HG02870 (cell line): ENCODE measurements around the gene ZC3H7B.

ENCODE experiments used
- ATAC-seq: cut with Tn5 transposase; IDR thresholded peaks from one replicate; pipeline ENCODE4 v1.9.1; 2021; ENCODE audit warnings: mild to moderate bottlenecking, moderate library complexity; ENCODE audit not compliant: unreplicated experiment

ZC3H7B gene

GRCh38 chr22:41352058-41352457, 50.7 kb downstream of the ZC3H7B start:
- no peak for ATAC-seq

DNA sequence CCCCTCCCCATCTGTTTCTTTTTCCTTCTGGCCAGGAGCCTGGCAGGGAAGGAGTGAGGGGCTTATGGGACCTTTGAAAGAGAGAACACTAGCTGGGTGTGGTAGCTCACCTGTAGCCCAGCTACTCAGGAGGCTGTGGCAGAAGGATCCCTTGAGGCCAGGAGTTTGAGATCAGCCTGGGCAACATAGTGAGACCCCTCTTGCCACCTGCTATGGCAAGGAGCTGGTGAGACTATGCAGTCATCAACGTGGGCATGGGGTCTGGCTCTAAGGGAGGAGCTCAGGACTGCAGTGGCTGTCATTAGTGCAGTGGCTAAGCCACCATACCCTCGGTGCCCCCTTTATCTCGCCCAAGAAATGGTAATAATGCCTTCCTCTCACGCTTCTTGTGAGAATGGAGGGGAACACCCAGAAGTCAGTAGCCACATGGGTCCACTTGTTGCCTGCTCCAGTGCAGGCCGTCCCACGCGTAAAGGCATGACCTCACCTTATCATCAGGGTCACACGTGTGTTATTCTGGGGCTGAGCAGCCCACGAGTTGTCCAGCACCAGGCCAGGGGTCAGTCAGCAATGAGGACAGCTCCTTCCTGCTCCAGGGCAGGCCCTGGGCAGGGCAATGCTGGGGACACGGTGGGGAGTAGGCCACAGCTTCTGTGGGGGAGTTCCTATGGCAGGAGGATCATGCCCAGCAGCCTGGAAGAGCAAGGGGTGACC, 52.7 kb downstream of the ZC3H7B start:
- no peak for ATAC-seq

DNA sequence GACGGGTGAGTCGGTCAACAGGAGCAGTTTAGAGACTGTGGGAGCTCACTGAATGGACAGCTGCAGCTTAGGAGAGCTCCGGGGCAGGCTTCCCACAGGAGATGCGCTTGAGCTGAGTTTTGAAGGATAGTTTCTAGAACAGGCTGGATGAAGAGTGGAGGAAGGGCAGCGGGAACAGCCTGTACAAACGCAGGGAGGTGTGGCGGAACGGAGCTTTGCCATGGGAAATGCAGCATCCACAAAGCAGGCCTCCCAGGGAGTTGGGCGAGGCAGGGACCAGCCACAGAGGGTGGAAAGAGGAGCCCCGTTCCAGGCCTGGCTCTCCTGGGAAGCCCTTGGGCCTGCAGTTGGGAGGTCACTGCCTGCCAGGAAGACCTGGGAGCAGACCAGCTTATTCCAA, 53.7 kb downstream of the ZC3H7B start:
- ATAC-seq: no peak

- no peak for ATAC-seq
These were observed 54.6 kb downstream of the ZC3H7B start for GRCh38 chr22:41355895-41356294.

DNA sequence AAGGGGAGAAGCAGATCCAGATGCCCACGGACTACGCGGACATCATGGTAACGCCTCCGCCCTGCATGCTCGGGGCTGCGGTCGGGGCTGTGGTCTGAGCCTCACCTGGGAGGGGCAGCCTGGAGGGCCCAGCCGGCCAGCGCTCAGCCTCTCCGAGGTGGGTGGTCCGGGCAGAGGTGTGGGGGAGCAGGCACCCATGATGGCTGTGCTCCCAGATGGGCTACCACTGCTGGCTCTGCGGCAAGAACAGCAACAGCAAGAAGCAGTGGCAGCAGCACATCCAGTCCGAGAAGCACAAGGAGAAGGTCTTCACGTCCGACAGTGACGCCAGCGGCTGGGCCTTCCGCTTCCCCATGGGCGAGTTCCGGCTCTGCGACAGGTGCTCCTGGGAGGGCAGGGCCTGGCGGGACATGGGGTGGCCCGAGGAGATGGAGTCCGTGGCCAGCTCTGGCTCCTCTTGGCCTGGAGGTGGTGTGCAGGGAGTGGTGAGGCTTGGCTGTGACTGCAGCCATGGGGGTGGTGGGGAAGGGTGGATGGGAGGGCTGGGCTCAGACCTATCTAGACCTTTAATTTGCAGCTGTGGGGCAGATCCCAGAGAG, 55.2 kb downstream of the ZC3H7B start:
- ATAC-seq: no peak

GRCh38 chr22:41357191-41357590, 55.9 kb downstream of the ZC3H7B start:
- ATAC-seq: no peak

DNA sequence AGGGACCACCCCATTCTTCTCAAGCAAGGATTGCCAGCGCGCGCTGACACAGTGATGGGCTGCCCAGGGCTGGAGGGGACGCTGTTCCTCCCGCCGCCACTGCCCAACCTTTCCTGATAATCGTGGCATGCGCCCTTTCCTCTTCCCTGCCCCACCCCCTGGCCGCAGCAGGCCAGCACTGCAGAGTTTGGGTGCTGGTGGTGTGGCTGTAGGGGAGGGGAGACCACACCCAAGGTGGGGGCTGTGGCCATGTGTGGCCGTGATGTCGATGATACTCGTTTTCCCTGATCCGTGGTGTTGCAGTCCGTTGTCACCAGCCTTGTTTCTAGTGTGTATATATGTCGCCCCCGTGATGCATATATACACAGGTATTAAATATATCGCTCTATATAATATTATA, 57.6 kb downstream of the ZC3H7B start:
- ATAC-seq: no peak

DNA sequence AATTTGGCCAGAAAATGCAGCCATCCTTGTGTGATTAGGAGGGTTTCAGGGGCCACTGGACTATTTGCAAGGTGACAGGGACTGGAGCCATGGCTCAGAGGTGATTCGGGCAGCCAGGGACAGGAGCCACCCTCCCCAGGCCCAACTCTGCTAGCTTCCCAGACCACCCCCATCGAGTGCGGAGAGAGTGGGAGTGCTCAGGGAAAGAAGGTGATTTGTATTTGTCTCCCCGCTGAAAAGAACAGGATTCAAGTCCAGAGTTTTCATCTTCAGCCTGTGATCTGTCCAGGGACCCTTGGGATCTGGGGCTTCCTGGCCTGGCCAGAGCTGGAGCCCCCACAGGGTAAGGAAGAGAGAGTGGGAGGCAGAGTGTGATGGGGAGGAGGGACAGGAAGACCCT, 58.1 kb downstream of the ZC3H7B start:
- ATAC-seq: no peak

DNA sequence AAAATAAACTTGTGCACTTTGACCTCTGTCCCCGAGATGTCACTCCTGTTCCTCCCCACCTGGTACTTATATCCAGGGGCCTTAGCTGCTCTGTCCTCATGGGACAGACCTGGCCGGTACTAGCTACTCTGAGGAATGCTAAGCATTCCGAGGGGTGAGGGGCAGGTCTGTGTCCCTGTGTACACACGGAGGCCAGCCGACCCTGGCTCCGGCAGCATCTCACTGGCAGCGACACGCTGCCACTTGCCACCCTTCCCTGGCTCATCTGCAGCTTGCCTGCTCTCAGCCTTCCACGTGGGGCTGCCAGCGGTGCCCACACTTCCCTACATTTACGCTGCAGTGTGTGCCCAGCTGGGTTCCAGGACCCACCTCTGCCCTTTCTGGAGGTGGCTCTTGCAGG, 58.8 kb downstream of the ZC3H7B start:
- ATAC-seq: no peak

- ATAC-seq: no peak
These were observed 60.5 kb downstream of the ZC3H7B start for GRCh38 chr22:41361716-41362310.

DNA sequence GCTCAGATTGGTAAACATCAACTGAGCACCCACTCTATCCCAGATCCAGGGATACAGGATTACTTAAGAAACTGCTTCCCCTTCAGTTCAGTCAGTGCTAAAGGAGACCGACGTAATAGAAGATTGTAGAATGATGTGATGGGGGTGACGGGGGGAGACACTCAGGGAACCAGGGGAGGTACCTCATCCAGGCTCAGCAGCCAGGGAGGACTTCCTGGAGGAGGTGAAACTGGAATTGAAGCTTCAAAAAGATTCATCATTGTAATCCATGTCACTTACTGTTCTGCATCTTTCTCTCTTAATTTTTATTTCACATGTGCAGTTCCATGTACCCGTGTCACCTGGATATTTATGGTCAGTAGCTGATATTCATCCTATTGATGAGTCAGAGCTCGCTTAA, 61.3 kb downstream of the ZC3H7B start:
- ATAC-seq: no peak

DNA sequence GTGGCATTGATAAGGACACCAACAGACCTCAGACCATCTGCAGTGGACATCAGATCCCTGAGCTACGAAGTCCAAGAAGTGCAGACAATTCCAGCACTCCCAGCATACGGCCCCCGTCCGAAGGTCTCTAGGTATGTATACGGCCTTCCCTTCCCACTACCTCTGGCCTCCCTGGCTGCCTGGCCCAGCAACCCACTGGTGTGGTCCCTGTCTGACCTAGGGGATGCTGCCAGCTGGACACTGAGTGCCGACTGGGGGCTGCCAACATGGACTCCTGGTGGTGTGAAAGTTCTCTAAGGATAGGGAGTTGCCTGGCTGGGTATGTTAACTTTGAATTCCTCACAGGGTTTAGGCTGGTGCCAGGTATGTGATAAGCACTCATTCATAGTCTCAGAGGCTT, 62.9 kb downstream of the ZC3H7B start:
- ATAC-seq: no peak

DNA sequence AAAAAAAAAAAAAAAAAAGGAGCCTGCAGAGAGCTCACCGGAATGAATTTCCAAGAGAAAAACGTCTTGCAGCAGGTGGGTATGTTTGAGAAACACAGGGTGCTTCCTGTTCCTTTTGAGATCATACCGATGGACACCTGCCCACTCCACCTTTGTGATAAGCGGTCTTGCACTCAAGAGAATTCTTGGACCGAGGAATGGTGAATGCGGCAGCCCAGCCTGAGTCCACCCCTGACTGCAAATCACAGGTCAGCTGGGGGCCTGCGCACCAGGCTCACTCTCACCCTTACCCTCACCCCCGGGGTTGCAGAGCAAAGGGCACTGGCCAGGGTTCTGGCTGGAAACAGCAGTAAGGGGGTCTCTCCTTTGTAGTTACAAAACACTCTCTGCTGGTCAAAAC, 63.6 kb downstream of the ZC3H7B start:
- ATAC-seq: no peak

DNA sequence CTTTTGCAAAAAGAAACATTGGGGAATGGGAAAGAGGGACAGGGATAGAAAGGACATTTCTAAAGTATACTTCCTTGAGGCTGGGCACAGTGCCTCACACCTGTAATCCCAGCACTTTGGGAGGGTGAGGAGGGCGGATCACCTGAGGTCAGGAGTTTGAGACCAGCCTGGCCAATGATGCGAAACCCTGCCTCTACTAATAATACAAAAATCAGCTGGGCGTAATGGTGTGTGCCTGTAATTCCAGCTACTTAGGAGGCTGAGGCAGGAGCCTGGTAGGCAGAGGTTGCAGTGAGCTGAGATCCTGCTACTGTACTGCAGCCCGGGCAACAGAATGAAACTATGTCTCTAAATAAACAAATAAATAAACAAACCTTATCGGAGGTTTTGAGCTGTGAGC, 64.1 kb downstream of the ZC3H7B start:
- no peak for ATAC-seq

DNA sequence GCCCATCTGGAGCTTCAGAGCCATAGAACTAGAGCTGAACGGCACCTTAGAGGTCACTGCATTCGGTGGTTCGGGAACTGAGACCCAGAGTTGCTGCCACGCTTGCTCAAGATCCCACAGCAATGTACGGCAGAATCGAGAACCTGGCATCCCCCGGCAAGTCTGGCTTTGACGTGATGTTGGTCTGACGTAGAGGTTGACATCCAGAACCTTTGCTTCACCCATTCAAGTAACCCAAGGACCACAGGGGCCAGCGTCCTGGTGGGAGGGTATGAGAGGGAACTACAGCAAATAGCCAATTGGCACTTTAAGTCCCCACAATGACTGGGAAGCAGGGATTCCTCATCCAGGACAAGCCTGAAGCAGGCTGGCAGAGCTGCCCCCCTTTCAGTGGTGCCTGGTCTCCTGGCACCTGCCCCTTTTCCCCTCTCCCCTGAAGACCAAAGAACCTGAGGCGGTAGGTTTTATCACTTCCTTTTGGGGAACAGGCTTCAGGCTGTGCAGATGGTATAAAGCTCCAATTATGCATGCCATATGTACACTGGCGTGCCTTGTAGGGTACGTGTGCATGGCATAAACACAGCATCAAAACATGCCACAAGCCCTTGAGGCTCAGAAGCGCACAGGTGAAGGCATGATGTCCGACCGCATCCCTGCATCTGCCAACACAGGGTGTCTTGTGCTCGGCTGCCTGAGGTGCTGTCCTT, 65.2 kb downstream of the ZC3H7B start:
- ATAC-seq: no peak

DNA sequence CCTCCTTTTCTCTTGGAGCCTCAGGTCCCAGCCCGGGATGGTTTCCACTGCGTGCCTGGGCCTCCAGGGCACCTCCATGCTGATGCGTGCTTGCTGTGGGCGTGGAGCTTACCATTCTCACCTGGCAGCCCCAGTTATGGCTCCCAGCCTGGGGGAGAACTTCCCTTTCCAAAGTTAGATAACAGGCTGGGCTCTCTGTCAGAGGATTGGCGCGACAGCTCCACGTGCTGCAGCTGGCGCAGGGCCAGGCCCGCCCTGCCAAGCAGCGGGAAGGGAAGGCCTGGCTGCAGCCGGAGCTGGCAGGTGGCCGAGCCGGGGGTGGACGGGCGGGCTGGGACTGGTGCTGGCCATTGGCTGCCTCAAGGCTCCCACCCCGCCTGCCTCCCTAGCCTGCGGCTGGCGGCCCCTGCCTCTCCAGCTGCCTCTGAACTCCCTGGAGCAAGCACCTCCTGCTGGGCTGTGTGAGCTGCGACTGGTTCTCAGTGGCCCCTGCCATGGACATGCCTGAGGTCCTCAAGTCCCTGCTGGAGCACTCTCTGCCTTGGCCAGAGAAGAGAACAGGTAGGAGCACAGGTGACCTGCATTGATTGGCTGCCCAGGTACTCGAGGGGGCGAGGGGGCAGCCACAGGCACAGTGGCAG, 65.8 kb downstream of the ZC3H7B start:
- ATAC-seq: no peak

DNA sequence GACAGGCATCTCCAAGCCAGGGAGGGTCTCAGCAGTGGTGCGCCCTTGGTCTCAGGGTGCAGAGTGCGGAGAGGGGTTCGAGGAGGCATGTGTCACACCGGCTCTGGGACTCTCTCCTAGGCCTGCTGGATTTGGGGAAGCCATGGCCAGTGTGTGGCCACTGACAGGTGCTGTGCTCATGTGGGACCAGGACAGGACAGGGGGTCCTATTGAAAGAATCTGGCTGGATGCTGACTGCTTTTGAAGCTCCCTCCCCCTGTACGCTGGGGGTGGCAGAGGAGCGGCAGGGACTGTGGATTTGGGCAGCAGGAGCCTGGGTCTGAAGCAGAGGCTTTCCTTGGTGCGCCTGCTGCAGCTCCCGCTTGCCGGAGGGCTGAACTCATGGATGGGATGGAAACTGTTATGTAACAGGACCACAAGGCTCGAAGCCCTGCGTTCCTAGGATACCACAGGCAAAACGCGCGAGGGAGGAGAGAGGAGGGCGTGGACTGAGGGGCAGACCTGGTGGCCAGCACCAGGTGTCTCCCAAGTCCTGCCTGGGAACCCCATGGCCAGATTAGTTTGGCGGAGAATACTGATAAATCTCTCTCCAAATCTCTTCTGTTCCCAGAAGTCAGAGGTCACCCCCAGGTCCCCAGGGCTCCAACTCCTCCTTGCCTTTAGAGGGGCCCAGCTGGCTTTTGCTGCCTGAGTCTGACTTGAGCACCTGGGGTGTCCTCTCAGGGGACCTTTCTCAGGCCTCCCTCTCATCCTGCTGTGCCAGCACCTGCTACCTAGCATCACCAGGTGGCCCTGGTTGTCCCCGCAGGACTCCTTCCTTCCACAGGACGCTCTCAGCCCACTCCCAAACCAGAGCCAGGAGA, 66.6 kb downstream of the ZC3H7B start:
- no peak for ATAC-seq

- no peak for ATAC-seq
These were observed 67.5 kb downstream of the ZC3H7B start for GRCh38 chr22:41368543-41369423.

GRCh38 chr22:41369424-41369745, 68.1 kb downstream of the ZC3H7B start:
- no peak for ATAC-seq

GRCh38 chr22:41369837-41370236, 68.5 kb downstream of the ZC3H7B start:
- no peak for ATAC-seq
